Stomach (tissue), 4 donors: ENCODE results near the gene PLIN1.

Source experiments
- CTCF ChIP-seq, 7 experiments: fragments of 450-650 bp in 4 of 7; fragments of 200-600 bp in 3 of 7; sonication (generic) in 3 of 7; IDR thresholded peaks; one replicate each; pipeline ENCODE4 v1.5.1; 2016 to 2019; ENCODE audit warnings: antibody characterized with exemption in 7 of 7, control low read depth in 2 of 7, mild to moderate bottlenecking in 1 of 7
- POLR2A ChIP-seq, 4 donors: fragments of 450-650 bp; IDR thresholded peaks; one replicate each; pipeline ENCODE4 v1.6.1; 2016; ENCODE audit warnings: antibody characterized with exemption in 4 of 4, control low read depth in 2 of 4, mild to moderate bottlenecking in 1 of 4, moderate library complexity in 1 of 4

- no peak for TF ChIP-seq CTCF (IDR thresholded peaks at IDR 0.05)
- no peak for TF ChIP-seq POLR2A (IDR thresholded peaks at IDR 0.05)
Observed at GRCh38 chr15:89680282-89680873, 1.2 kb upstream of the PLIN1 start.
